Astrocyte (in vitro differentiated cells and primary cell): Measurements from ENCODE around the gene SLC9A7. TPM values are rescaled to one million over a fixed set of nuclear protein-coding genes. Genes with fewer than 3 reads are reported as not detected.

Source experiments
- DNase-seq: peaks from one replicate; pipeline ENCODE4 v3.0.0-alpha.2; 2010; ENCODE audit warnings: low read depth
- FAIRE-seq: peaks from 2 replicates; lab custom pipeline; 2011; peaks lifted over from hg19 to GRCh38; lab: Jason Lieb, UNC
- H2AFZ ChIP-seq: 2 replicates; pipeline ENCODE4 v1.6.0; 2012; ENCODE audit warnings: low read depth, low read length, inconsistent platforms
- H3K27ac ChIP-seq: 2 replicates; pipeline ENCODE4 v1.5.1; 2011; ENCODE audit warnings: low read depth, low read length, inconsistent platforms
- H3K27me3 ChIP-seq: 2 replicates; pipeline ENCODE4 v1.6.0; 2011; ENCODE audit warnings: low read length, inconsistent platforms; ENCODE audit not compliant: insufficient read depth
- H3K36me3 ChIP-seq: 2 replicates; pipeline ENCODE4 v1.5.1; 2011; ENCODE audit warnings: low read length, inconsistent platforms; ENCODE audit not compliant: insufficient read depth
- H3K4me1 ChIP-seq: 2 replicates; pipeline ENCODE4 v1.5.1; 2011; ENCODE audit warnings: low read length, inconsistent platforms; ENCODE audit not compliant: insufficient read depth
- H3K4me2 ChIP-seq: 2 replicates; pipeline ENCODE4 v1.6.0; 2012; ENCODE audit warnings: low read length, inconsistent platforms
- H3K4me3 ChIP-seq: 2 replicates; pipeline ENCODE4 v1.5.1; 2011; ENCODE audit warnings: low read depth, mild to moderate bottlenecking, low read length, inconsistent platforms; ENCODE audit not compliant: insufficient read depth
- H3K79me2 ChIP-seq: 2 replicates; pipeline ENCODE4 v1.6.0; 2012; ENCODE audit warnings: mild to moderate bottlenecking, low read length, inconsistent platforms; ENCODE audit not compliant: insufficient read depth
- H3K9ac ChIP-seq: 2 replicates; pipeline ENCODE4 v1.6.0; 2012; ENCODE audit warnings: mild to moderate bottlenecking, low read length, inconsistent platforms
- H3K9me3 ChIP-seq: 2 replicates; pipeline ENCODE4 v1.5.1; 2012; ENCODE audit warnings: low read depth, mild to moderate bottlenecking, low read length, inconsistent platforms; ENCODE audit not compliant: insufficient read depth
- H4K20me1 ChIP-seq: 2 replicates; pipeline ENCODE4 v1.6.0; 2012; ENCODE audit warnings: low read length, inconsistent platforms; ENCODE audit not compliant: insufficient read depth
- H3K27ac Mint-ChIP-seq: one replicate; pipeline ENCODE4 v1.8.0; 2021; ENCODE audit warnings: mild to moderate bottlenecking, mixed read lengths; ENCODE audit not compliant: unreplicated experiment
- H3K27me3 Mint-ChIP-seq: one replicate; pipeline ENCODE4 v1.8.0; 2021; ENCODE audit warnings: low read depth, mixed read lengths; ENCODE audit not compliant: unreplicated experiment
- H3K36me3 Mint-ChIP-seq: one replicate; pipeline ENCODE4 v1.8.0; 2021; ENCODE audit warnings: low read depth, mixed read lengths; ENCODE audit not compliant: unreplicated experiment
- H3K4me1 Mint-ChIP-seq: one replicate; pipeline ENCODE4 v1.8.0; 2021; ENCODE audit warnings: low read depth, mixed read lengths; ENCODE audit not compliant: unreplicated experiment
- H3K4me3 Mint-ChIP-seq: one replicate; pipeline ENCODE4 v1.8.0; 2021; ENCODE audit warnings: mild to moderate bottlenecking, moderate library complexity, mixed read lengths; ENCODE audit not compliant: unreplicated experiment
- H3K9me3 Mint-ChIP-seq: one replicate; pipeline ENCODE4 v1.8.0; 2021; ENCODE audit warnings: mild to moderate bottlenecking, mixed read lengths; ENCODE audit not compliant: unreplicated experiment
- CTCF ChIP-seq: IDR thresholded peaks from 2 replicates; pipeline ENCODE4 v1.5.1; 2011; ENCODE audit warnings: low read depth, mild to moderate bottlenecking, inconsistent platforms, low read length, moderate library complexity; ENCODE audit not compliant: insufficient read depth
- EZH2 ChIP-seq: IDR thresholded peaks from 2 replicates; pipeline ENCODE4 v1.6.1; 2012; ENCODE audit warnings: mild to moderate bottlenecking, low read length, inconsistent platforms; ENCODE audit not compliant: insufficient read depth
- total RNA-seq: library from RNA; stranded (reverse); gene quantifications from 2 replicates; pipeline ENCODE4 v1.2.1, GENCODE V29; 2021

SLC9A7 gene
- total RNA-seq, 1 donor from 2014 or later: 21.0 TPM

GRCh38 chrX:46758163-46758955, 559 bp downstream of the SLC9A7 start:
- peak overlapping the region; percentile 94 for H3K4me2 ChIP-seq
- peaks cover 38% of the 10 kb centered on the region for H3K79me2 ChIP-seq
- peak overlapping the region; percentile 26 for H3K27ac Mint-ChIP-seq
- H3K9ac ChIP-seq: peak overlapping the region; percentile 79
- H3K4me1 Mint-ChIP-seq: no peaks in the 10 kb centered on the region
- peak overlapping the region; percentile 33 for H3K27ac ChIP-seq
- FAIRE-seq (no peak), DNase-seq (no peak)
- TF ChIP-seq CTCF (no peak), EZH2 (no peak)
- peak overlapping the region; percentile 49 for H2AFZ ChIP-seq
- H3K9me3 Mint-ChIP-seq: no peaks in the 10 kb centered on the region
- no peaks in the 10 kb centered on the region for H3K36me3 ChIP-seq
- H3K4me3 Mint-ChIP-seq: peak overlapping the region; percentile 93
- H3K4me3 ChIP-seq: peak overlapping the region; percentile 73
- H3K36me3 Mint-ChIP-seq: peaks cover 4% of the 10 kb centered on the region
- no peaks in the 10 kb centered on the region for H3K27me3 ChIP-seq
- H3K9me3 ChIP-seq: no peaks in the 10 kb centered on the region
- peaks cover 7% of the 10 kb centered on the region for H4K20me1 ChIP-seq
- H3K27me3 Mint-ChIP-seq: no peaks in the 10 kb centered on the region
- H3K4me1 ChIP-seq: peaks cover 13% of the 10 kb centered on the region

- peak overlapping the region; percentile 94 for H3K4me2 ChIP-seq
- no peak overlapping the region for H3K27ac Mint-ChIP-seq
- H3K9me3 ChIP-seq: no peaks in the 10 kb centered on the region
- H3K36me3 Mint-ChIP-seq: peaks cover 4% of the 10 kb centered on the region
- peak overlapping the region; percentile 73 for H3K4me3 ChIP-seq
- no peaks in the 10 kb centered on the region for H3K9me3 Mint-ChIP-seq
- peaks cover 41% of the 10 kb centered on the region for H3K79me2 ChIP-seq
- FAIRE-seq (peak; percentile 76), DNase-seq (no peak)
- H3K4me3 Mint-ChIP-seq: peak overlapping the region; percentile 93
- H3K27me3 ChIP-seq: no peaks in the 10 kb centered on the region
- no peak overlapping the region for H2AFZ ChIP-seq
- no peaks in the 10 kb centered on the region for H3K4me1 Mint-ChIP-seq
- H3K9ac ChIP-seq: peak overlapping the region; percentile 79
- H3K27me3 Mint-ChIP-seq: no peaks in the 10 kb centered on the region
- H4K20me1 ChIP-seq: peaks cover 7% of the 10 kb centered on the region
- no peaks in the 10 kb centered on the region for H3K36me3 ChIP-seq
- peaks cover 13% of the 10 kb centered on the region for H3K4me1 ChIP-seq
- no peak for TF ChIP-seq CTCF
- no peak for TF ChIP-seq EZH2
- no peak overlapping the region for H3K27ac ChIP-seq
Measured at GRCh38 chrX:46757593-46757992, 1.3 kb downstream of the SLC9A7 start.

GRCh38 chrX:46757052-46757451, 1.9 kb downstream of the SLC9A7 start:
- Histone ChIP-seq H3K4me3 (peak overlapping the region; percentile 73), H4K20me1 (peaks cover 7% of the 10 kb centered on the region), H3K79me2 (peaks cover 45% of the 10 kb centered on the region), H3K4me1 (peaks cover 13% of the 10 kb centered on the region), H3K36me3 (no peaks in the 10 kb centered on the region), H3K9ac (no peak overlapping the region), H3K27ac (no peak overlapping the region), H3K4me2 (peak overlapping the region; percentile 94), H3K9me3 (no peaks in the 10 kb centered on the region), H3K27me3 (no peaks in the 10 kb centered on the region), H2AFZ (no peak overlapping the region)
- Mint-ChIP-seq H3K27ac (no peak overlapping the region), H3K27me3 (no peaks in the 10 kb centered on the region), H3K4me3 (peak overlapping the region; percentile 93), H3K9me3 (no peaks in the 10 kb centered on the region), H3K4me1 (no peaks in the 10 kb centered on the region), H3K36me3 (peaks cover 4% of the 10 kb centered on the region)
- no peak for DNase-seq
- TF ChIP-seq CTCF (no peak), EZH2 (no peak)
- FAIRE-seq: peak; percentile 43
